DMS53 (cell line): ENCODE measurements around the gene ERCC1.
"Not testable (repeated sequence)": the region's sequence is repeated elsewhere in the genome, so short reads cannot be mapped to it uniquely, and the experiment has no call there.

ENCODE experiments used
- DNase-seq: peaks from one replicate; lab custom pipeline; 2025; lab: John Stamatoyannopoulos, UW

The ERCC1 gene

DNA sequence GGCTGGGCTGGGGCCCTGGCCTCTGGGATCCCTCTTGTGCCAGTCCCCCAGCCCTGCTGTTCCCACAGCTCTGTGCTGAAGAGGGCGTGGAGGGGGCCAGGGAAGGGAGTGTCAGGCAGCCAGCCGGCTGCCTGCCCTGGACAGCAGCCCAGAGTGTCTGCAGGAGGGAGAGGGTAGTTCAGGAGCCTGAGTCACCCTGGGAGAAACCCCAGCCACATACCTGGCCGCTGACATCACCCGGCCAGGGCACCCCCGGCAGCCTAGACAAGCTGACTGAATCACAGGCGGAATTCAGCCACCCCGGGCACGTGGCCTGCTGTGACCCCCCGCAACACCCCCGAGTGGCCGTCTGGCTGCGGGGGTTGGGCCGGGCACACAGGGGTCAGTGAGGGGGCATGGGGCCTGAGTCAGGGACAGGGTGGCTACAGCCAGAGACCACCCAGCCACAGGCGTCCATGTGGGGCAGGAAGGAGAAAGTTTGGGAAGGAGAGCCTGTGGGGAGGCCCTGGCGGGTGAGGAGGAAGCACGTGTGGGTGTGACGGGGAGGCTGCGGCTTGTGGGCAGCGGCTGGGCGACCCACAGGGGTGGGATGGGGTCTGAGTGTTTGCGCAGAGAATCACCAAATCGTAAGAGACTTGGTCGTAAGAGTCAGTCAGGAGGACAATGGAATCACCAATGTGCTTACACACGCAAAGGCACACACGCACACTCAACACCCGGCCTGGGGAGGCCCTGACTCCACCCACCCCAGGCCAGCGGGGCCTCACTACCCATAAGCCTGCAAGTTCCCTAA, 32.2 kb upstream of the ERCC1 start:
- peak; percentile 96 for DNase-seq

DNA sequence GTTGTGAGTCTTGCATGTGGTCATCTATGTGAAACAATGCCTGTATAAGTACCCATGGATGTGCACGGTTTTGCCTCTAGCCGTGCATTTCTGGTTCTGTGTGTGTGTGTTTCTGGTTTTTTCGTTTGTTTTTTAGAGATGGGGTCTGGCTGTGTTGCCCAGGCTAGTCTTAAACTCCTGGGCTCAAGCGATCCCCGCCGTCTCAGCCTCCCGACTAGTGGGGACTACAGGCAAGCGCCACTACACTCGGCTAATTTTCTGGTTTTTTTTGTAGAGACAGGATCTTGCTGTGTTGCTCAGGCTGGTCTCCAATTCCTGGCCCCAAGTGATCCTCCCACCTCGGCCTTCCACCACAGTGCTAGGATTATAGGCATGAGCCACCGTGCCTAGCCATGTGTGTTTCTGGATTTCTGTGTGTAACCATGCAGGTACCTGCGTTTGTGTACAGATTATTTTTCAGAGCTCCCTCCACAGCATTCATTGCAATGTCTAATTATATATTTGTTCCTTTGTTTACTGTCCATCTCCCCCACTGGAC, 28.2 kb upstream of the ERCC1 start:
- no peak for DNase-seq

GRCh38 chr19:45451131-45451849, 27.6 kb upstream of the ERCC1 start:
- peak; percentile 58 for DNase-seq

GRCh38 chr19:45450012-45450333, 26.3 kb upstream of the ERCC1 start:
- no peak for DNase-seq

GRCh38 chr19:45448887-45449299, 25.2 kb upstream of the ERCC1 start:
- DNase-seq = peak; percentile 36

- DNase-seq = no peak
Measured at GRCh38 chr19:45448425-45448756, 24.7 kb upstream of the ERCC1 start.

DNA sequence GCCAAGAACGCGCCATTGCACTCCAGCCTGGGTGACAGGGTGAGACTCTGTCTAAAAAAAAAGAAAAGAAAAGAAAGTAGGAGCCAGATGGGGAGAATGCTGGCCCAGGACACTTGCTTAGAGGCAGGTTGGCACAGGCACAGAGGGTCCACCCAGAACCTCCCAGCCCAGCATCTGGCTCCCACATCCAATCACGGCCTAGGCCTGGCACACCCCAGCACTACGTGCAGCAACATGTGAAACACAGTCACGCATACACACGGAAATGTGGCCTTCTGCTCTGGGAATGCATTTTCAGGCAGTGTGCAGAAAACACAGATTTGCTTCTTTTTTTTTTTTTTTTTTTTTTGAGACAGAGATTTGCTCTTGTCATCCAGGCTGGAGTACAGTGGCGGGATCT, 23.2 kb upstream of the ERCC1 start:
- no peak for DNase-seq

- DNase-seq = peak; percentile 56
Measured at GRCh38 chr19:45446295-45446694, 22.6 kb upstream of the ERCC1 start.

DNA sequence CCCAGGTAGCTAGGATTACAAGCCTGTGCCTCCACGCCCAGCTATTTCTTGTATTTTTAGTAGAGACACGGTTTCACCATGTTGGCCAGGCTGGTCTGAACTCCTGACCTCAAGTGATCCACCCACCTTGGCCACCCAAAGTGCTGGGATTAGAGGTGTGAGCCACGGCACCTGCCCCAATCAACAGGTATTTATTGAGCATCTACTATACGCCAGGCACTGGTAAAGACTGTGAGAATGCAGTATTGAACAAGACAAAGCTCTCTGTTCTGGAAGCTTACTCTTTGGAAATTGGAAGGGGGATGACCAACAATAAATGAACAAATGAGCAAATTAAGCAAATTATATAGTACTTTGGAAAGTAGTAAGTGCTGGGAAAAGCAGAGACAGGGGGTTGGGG, 21.4 kb upstream of the ERCC1 start:
- DNase-seq = no peak

GRCh38 chr19:45444318-45445041, 20.8 kb upstream of the ERCC1 start:
- DNase-seq = peak; percentile 93

DNA sequence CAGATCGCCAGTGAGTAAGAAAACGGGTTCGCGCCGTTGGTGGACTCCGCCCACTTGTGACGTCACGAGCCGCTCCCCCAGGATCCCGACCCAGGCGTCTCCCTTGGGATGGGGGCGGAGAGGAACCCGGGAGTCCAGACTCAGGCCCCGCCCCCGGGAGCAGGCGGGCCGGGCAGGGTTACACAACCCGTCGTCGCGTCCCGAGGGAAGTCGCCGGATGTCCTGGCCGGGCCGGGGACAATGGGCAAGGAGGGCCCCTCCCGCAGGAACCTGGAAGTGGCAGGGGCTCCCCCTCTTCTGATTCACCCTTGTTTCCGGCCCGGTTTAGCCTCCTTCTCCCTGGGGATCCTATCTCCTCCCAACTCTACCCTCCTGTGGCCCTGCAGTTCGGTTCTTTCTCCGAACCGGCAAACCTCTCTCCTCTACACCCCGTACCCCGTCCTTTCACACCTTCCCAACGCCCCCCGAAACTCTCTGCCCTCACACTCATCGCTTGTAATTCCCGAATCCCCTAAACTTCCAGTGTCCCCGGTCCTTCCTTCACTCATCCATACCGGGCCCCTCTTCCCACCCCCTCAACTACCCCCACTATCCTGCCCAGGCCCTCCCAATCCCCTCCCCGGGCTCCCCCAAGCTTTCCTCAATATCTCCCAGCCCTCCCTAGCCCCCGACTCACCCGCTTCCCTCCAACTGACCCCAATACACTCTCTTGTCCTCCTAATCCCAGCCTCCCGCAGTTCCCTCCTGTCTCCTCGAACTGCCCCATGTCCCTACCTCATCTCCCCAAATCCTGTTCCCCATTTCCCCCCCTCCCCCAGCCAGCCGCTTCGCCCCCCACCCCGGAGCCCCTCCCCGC, 20.0 kb upstream of the ERCC1 start:
- DNase-seq = peak; percentile 97

- DNase-seq = peak; percentile 49
Measured at GRCh38 chr19:45442778-45443461, 19.2 kb upstream of the ERCC1 start.

DNA sequence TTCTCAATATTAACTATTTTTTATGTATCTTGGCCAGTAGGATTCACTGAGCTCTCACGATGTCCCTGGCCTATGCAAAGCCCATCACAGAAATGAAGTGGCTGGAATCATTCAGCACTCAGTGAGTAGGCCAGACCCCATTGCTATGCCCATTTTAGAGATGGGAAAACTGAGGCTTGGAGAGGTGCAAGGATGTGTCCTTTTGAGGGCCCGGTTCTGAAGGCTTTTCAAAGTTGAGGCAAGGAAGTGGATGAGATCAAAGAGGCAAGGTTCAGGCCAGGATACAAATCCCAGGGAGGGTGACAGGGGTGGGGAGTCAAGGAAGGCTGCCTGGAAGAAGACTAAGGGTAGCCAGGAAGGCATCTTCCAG, 18.7 kb upstream of the ERCC1 start:
- DNase-seq = no peak

- DNase-seq = peak; percentile 38
Measured at GRCh38 chr19:45440873-45441654, 17.3 kb upstream of the ERCC1 start.

- no peak for DNase-seq
Measured at GRCh38 chr19:45440259-45440638, 16.5 kb upstream of the ERCC1 start.

GRCh38 chr19:45439569-45440258, 16.0 kb upstream of the ERCC1 start:
- peak; percentile 78 for DNase-seq

DNA sequence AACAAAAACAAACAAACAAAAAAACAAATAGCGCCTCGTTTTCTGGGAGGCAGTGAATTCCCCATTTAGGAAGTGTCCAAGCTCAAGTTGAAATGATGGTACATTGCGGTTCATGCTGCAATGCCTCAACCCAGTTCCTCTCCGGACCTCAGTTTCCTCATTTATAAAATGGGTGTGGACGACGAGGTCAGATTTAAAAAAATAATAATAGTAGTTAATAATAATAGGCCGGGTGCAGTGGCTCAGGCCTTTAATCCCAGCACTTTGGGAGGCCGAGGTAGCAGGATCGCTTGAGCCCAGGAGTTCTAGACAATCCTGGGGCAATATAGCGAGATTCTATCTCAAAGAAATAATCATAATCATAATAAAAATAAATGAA, 15.5 kb upstream of the ERCC1 start:
- DNase-seq = no peak

DNA sequence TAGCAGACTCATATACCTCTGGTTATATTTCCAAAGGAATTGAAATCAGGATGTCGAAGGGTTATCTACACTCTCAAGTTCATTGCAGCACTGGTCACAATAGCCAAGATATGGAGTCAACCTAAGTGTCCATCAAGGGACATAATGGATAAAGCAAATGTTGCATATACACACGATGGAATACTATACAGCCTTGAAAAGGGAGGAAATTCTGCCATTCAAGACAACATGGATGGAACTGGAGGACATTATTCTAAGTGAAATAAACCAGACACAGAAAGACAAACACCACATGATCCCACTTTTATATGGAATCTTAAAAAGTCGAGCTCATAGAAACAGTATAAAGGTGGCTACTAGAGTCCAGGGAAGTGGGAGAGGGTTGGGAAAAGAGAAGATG, 13.6 kb upstream of the ERCC1 start:
- no peak for DNase-seq

- not testable (repeated sequence) for DNase-seq
Measured at GRCh38 chr19:45432543-45432942, 8.8 kb upstream of the ERCC1 start.

DNA sequence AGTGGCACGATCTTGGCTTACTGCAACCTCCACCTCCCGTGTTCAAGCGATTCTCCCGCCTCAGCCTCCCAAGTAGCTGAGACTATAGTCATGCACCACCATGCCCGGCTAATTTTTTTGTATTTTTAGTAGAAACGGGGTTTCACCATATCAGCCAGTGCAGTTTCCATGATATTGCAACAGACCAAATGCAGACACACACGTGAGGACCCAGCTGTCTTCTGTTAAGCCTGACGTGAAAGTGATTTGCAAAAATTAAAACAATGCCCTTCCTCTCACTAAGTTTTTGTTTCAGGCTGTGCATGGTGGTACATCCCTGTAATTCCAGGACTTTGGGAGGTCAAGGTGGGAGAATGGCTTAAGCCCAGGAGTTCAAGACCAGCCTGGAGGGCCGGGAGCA, 7.3 kb upstream of the ERCC1 start:
- DNase-seq = not testable (repeated sequence)
